HepG2 (cell line): Measurements from ENCODE around the gene GAS5. TPM values are rescaled to one million over a fixed set of nuclear protein-coding genes. Genes with fewer than 3 reads are reported as not detected.

ENCODE experiments used
- ATAC-seq: fragments of 200-7000 bp; cut with Tn5 transposase; 3 replicates; pipeline ENCODE4 v1.9.1; 2020; ENCODE audit warnings: mild to moderate bottlenecking, moderate library complexity
- BruUV-seq: library from RNA; stranded (reverse); fragments of 400-500 nt; replicated peaks from 2 replicates; lab custom pipeline; 2021; lab: Mats Ljungman, UMichigan
- CTCF ChIA-PET: fragments of 300-600 bp; formaldehyde crosslinking; extraction: SDS; loops from one replicate; lab custom pipeline; 2021; ENCODE audit warnings: low total read pairs, inconsistent platforms, low intra/inter-chr PET ratio; lab: Yijun Ruan, JAX
- POLR2A ChIA-PET: fragments of 350-600 bp; sonication (Branson Sonifier 250); formaldehyde crosslinking; loops from one replicate; lab custom pipeline; 2020; ENCODE audit warnings: antibody characterized with exemption, inconsistent platforms; lab: Yijun Ruan, JAX
- DNase-seq: peaks from one replicate; pipeline ENCODE4 v3.0.0-alpha.2; 2015; ENCODE audit warnings: low spot score
- FAIRE-seq: peaks from 3 replicates; lab custom pipeline; 2011; peaks lifted over from hg19 to GRCh38; lab: Jason Lieb, UNC
- H2AFZ ChIP-seq: one replicate; pipeline ENCODE4 v1.6.1; 2011; ENCODE audit warnings: low read length, inconsistent platforms
- H3K27ac ChIP-seq: fragments of 300-600 bp; 3 replicates; pipeline ENCODE4 v1.8.0; 2011; ENCODE audit warnings: mixed run types, mild to moderate bottlenecking, mixed read lengths, low read length, inconsistent platforms; ENCODE audit not compliant: insufficient read depth; ENCODE audit errors: extremely low read length
- H3K27me3 ChIP-seq, 2 experiments: fragments of 200-600 bp in 1 of 2; 2 replicates in 1 of 2; 3 replicates in 1 of 2; pipeline versions ENCODE4 v1.6.0 to v1.8.0; 2011; ENCODE audit warnings: low read length in 2 of 2, mild to moderate bottlenecking in 2 of 2, moderate library complexity in 2 of 2, inconsistent platforms in 1 of 2; ENCODE audit not compliant: insufficient read depth in 2 of 2, control insufficient read depth in 1 of 2
- H3K36me3 ChIP-seq, 2 experiments: fragments of 200-600 bp in 1 of 2; replicated peaks in 1 of 2; 2 replicates in 1 of 2; 3 replicates in 1 of 2; pipeline versions ENCODE4 v1.5.1 to v1.8.0; 2011; ENCODE audit warnings: low read length in 2 of 2, inconsistent platforms in 1 of 2; ENCODE audit not compliant: insufficient read depth in 2 of 2, control insufficient read depth in 1 of 2
- H3K4me1 ChIP-seq: 2 replicates; pipeline ENCODE4 v1.5.1; 2012; ENCODE audit warnings: low read length, inconsistent platforms; ENCODE audit not compliant: insufficient read depth
- H3K4me2 ChIP-seq: 2 replicates; pipeline ENCODE4 v1.6.0; 2011; ENCODE audit warnings: low read depth, low read length, inconsistent platforms
- H3K4me3 ChIP-seq, 3 experiments: fragments of 200-600 bp in 1 of 3; sonication (generic), shearing (Covaris generic) in 1 of 3; replicated peaks in 1 of 3; 2 replicates each; pipeline ENCODE4 v1.5.1; 2011 to 2016; ENCODE audit warnings: low read length in 3 of 3, inconsistent platforms in 2 of 3, low read depth in 2 of 3, mild to moderate bottlenecking in 2 of 3, control low read depth in 1 of 3, mixed read lengths in 1 of 3; ENCODE audit not compliant: insufficient read depth in 1 of 3
- H3K79me2 ChIP-seq: one replicate; pipeline ENCODE4 v1.6.1; 2011; ENCODE audit warnings: low read length, inconsistent platforms; ENCODE audit not compliant: insufficient read depth
- H3K9ac ChIP-seq: 2 replicates; pipeline ENCODE4 v1.6.0; 2011; ENCODE audit warnings: mild to moderate bottlenecking, low read depth, low read length, inconsistent platforms; ENCODE audit not compliant: insufficient read depth
- H3K9me3 ChIP-seq: 2 replicates; pipeline ENCODE4 v1.5.1; 2012; ENCODE audit warnings: mild to moderate bottlenecking, low read length
- H4K20me1 ChIP-seq: 2 replicates; pipeline ENCODE4 v1.6.0; 2011; ENCODE audit warnings: inconsistent platforms, mild to moderate bottlenecking, low read length, moderate library complexity; ENCODE audit not compliant: insufficient read depth
- ARNTL ChIP-seq: sonication (generic); formaldehyde crosslinking; IDR thresholded peaks from 2 replicates; pipeline ENCODE4 v1.4.0; 2020; ENCODE audit warnings: mild to moderate bottlenecking, missing genetic modification reagents
- FOXA3 ChIP-seq: IDR thresholded peaks from 2 replicates; pipeline ENCODE4 v1.6.1; 2016; ENCODE audit warnings: missing genetic modification reagents, missing compliant biosample characterization
- KDM4B ChIP-seq: sonication (generic); formaldehyde crosslinking; IDR thresholded peaks from 2 replicates; pipeline ENCODE4 v1.4.0; 2020; ENCODE audit warnings: missing genetic modification reagents
- YEATS4 ChIP-seq: sonication (generic); formaldehyde crosslinking; IDR thresholded peaks from 2 replicates; pipeline ENCODE4 v1.4.0; 2020; ENCODE audit warnings: missing genetic modification reagents, borderline replicate concordance
- ZNF24 ChIP-seq: fragments of 450-650 bp; IDR thresholded peaks from 2 replicates; pipeline ENCODE4 v1.6.1; 2017; ENCODE audit warnings: antibody characterized with exemption, mild to moderate bottlenecking
- ZNF460 ChIP-seq: sonication (generic); formaldehyde crosslinking; IDR thresholded peaks from 2 replicates; pipeline ENCODE4 v1.5.1; 2020; ENCODE audit warnings: missing genetic modification reagents, mild to moderate bottlenecking, borderline replicate concordance
- ZNF468 ChIP-seq: sonication (generic); formaldehyde crosslinking; IDR thresholded peaks from 2 replicates; pipeline ENCODE4 v1.8.0; 2022; ENCODE audit warnings: mild to moderate bottlenecking, moderate library complexity, missing genetic modification reagents
- ZNF569 ChIP-seq: sonication (generic); formaldehyde crosslinking; IDR thresholded peaks from 2 replicates; pipeline ENCODE4 v1.5.0; 2020; ENCODE audit warnings: mild to moderate bottlenecking, missing genetic modification reagents, moderate library complexity, borderline replicate concordance
- WGBS: methylation state at CpG from one replicate; pipeline ENCODE4 v1.1.6; 2017; ENCODE audit warnings: low lambda C conversion rate; 5-methylcytosine and 5-hydroxymethylcytosine counted together
- in situ Hi-C: cut with HindIII; loops from 2 replicates; pipeline ENCODE4 v1.10.0; 2017; ENCODE audit warnings: low pct_unique_long_range_greater_than_20kb; ENCODE audit not compliant: extremely low pct_ligation_motif_present
- intact Hi-C: fragments of 100-400 bp; cut with micrococcal nuclease; formaldehyde crosslinking; loops from one replicate; pipeline ENCODE4 v1.10.0; 2022; ENCODE audit not compliant: unreplicated experiment
- polyA plus RNA-seq, 8 experiments: library from polyadenylated mRNA; depleted of rRNA in 3 of 8; stranded (reverse) in 7 of 8; unstranded in 1 of 8; fragments of >200 nt; fragmentation: Illumina TruSeq in 4 of 8; extraction: Trizol in 4 of 8; gene quantifications; 2 replicates each; pipeline versions ENCODE4 v1.2.1 to v1.2.3, GENCODE V29; 2011 to 2016; ENCODE audit warnings: low read depth in 4 of 8, missing spikeins in 1 of 8, mixed read lengths in 1 of 8; ENCODE audit not compliant: insufficient read depth in 1 of 8
- total RNA-seq, 5 experiments: library from RNA; depleted of rRNA; stranded (reverse); fragments of >200 nt; fragmentation: Illumina TruSeq; extraction: Trizol; gene quantifications; 2 replicates each; pipeline ENCODE4 v1.2.3, GENCODE V29; 2016; ENCODE audit warnings: low read depth in 1 of 5
- TF ChIP-seq, protein P1 (sequence below): sonication (generic); formaldehyde crosslinking; IDR thresholded peaks from 2 replicates; pipeline ENCODE4 v1.5.0; 2020; ENCODE audit warnings: missing genetic modification reagents
- TF ChIP-seq, protein P2 (sequence below): conservative IDR thresholded peaks from 2 replicates; pipeline ENCODE4 v1.6.1; 2018; ENCODE audit warnings: missing genetic modification reagents

The GAS5 gene
- total and polyA plus RNA-seq, 2 of the 13 experiments (the other 11 are each of a cell fraction or from before 2014, with no cell fraction given): 352 to 738 TPM

DNA sequence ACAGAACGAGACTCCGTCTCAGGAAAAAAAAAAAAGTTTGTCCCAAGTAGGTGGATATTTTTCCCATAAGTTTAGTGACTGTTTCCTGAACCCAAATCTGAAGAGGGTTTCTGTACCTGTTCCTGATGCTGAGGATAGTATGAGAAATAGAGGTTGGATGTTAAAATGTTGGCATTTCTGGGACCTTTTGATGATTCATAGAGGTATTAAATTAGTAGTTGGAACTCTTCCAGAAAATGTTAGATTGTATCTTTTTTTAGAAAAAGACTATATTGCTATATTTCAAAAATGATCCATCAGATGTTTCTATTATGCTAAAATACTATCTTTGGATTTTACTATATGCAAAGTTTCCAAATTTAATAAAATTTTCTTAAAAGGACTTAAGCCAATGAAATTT lies 40.2 kb downstream of the GAS5 start:
- ChIA-PET CTCF (no interaction called here), POLR2A (no interaction called here)
- Histone ChIP-seq H3K4me3 (no peak overlapping the region), H3K4me1 (peaks cover 25% of the 10 kb centered on the region), H3K79me2 (peaks cover 17% of the 10 kb centered on the region), H3K9ac (no peak overlapping the region), H3K4me2 (no peak overlapping the region; the same call in 1 of the 2 replicates), H4K20me1 (no peaks in the 10 kb centered on the region), H3K27me3 (no peaks in the 10 kb centered on the region; a peak in 1 of 5 replicates), H3K27ac (no peak overlapping the region), H3K36me3 (peaks cover 0 to 5% of the 10 kb centered on the region in 2 experiments; a peak in 2 of 5 replicates), H3K9me3 (no peaks in the 10 kb centered on the region), H2AFZ (no peak overlapping the region)
- FAIRE-seq (no peak), DNase-seq (no peak), ATAC-seq (no peak)
- intact Hi-C loops: loop anchor here (10.0 kb wide), 1 partner anchor 1083 kb away; no protein-coding TSS in a partner anchor
- no peak for TF ChIP-seq ZNF569
- TF ChIP-seq YEATS4 (CRISPR knock-in tag): no peak
- TF ChIP-seq FOXA3 (CRISPR knock-in tag): no peak
- no peak for TF ChIP-seq ZNF24
- TF ChIP-seq, protein P1, sequence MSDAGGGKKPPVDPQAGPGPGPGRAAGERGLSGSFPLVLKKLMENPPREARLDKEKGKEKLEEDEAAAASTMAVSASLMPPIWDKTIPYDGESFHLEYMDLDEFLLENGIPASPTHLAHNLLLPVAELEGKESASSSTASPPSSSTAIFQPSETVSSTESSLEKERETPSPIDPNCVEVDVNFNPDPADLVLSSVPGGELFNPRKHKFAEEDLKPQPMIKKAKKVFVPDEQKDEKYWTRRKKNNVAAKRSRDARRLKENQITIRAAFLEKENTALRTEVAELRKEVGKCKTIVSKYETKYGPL (CRISPR knock-in tag): no peak
- no peak for TF ChIP-seq ZNF468
- TF ChIP-seq, protein P2, sequence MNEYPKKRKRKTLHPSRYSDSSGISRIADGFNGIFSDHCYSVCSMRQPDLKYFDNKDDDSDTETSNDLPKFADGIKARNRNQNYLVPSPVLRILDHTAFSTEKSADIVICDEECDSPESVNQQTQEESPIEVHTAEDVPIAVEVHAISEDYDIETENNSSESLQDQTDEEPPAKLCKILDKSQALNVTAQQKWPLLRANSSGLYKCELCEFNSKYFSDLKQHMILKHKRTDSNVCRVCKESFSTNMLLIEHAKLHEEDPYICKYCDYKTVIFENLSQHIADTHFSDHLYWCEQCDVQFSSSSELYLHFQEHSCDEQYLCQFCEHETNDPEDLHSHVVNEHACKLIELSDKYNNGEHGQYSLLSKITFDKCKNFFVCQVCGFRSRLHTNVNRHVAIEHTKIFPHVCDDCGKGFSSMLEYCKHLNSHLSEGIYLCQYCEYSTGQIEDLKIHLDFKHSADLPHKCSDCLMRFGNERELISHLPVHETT (CRISPR knock-in tag): no peak
- TF ChIP-seq ZNF460: no peak
- TF ChIP-seq ARNTL (CRISPR knock-in tag): no peak
- TF ChIP-seq KDM4B (CRISPR knock-in tag): no peak
- in situ Hi-C loops: loop anchor here (10.0 to 25.0 kb wide), 2 partner anchors 113 to 1090 kb away; partner anchors contain the start of gene KLHL20
- WGBS: 95% methylated on average over 2 of the region's 2 CpGs
- no TSS peak for BruUV-seq
